Neural progenitor cell (in vitro differentiated cells): Measurements from ENCODE around the gene CTDSP1. TPM values are rescaled to one million over a fixed set of nuclear protein-coding genes. Genes with fewer than 3 reads are reported as not detected.

ENCODE experiments used
- DNase-seq: peaks from one replicate; pipeline ENCODE4 v3.0.0-alpha.2; 2016; ENCODE audit warnings: low spot score
- H2AFZ ChIP-seq: fragments of 200-600 bp; sonication (generic); replicated peaks from 2 replicates; pipeline ENCODE4 v1.6.1; 2016; ENCODE audit warnings: antibody characterized with exemption
- H3F3A ChIP-seq: fragments of 200-600 bp; sonication (generic); 2 replicates; pipeline ENCODE4 v1.6.1; 2016; ENCODE audit warnings: antibody characterized with exemption, low read depth
- H3K27ac ChIP-seq: fragments of 200-600 bp; sonication (generic); 2 replicates; pipeline ENCODE4 v1.5.1; 2016; ENCODE audit warnings: mild to moderate bottlenecking
- H3K27me3 ChIP-seq: fragments of 200-600 bp; sonication (generic); 2 replicates; pipeline ENCODE4 v1.6.1; 2016; ENCODE audit warnings: mild to moderate bottlenecking, moderate library complexity
- H3K36me3 ChIP-seq: fragments of 200-600 bp; sonication (generic); 2 replicates; pipeline ENCODE4 v1.5.1; 2016
- H3K4me1 ChIP-seq: fragments of 200-600 bp; sonication (generic); 2 replicates; pipeline ENCODE4 v1.6.1; 2016; ENCODE audit warnings: mixed run types
- H3K4me2 ChIP-seq: fragments of 200-600 bp; sonication (generic); 2 replicates; pipeline ENCODE4 v1.6.1; 2016
- H3K4me3 ChIP-seq: fragments of 200-600 bp; sonication (generic); 2 replicates; pipeline ENCODE4 v1.5.1; 2016
- H3K79me2 ChIP-seq: fragments of 200-600 bp; sonication (generic); 2 replicates; pipeline ENCODE4 v1.6.1; 2016; ENCODE audit warnings: low read depth
- H3K9ac ChIP-seq: fragments of 200-600 bp; sonication (generic); 2 replicates; pipeline ENCODE4 v1.6.1; 2016
- H3K9me3 ChIP-seq: fragments of 200-600 bp; sonication (generic); 2 replicates; pipeline ENCODE4 v1.5.1; 2016; ENCODE audit warnings: low read depth
- H4K20me1 ChIP-seq: fragments of 200-600 bp; sonication (generic); 2 replicates; pipeline ENCODE4 v1.6.1; 2016; ENCODE audit warnings: low read depth
- H3K27ac Mint-ChIP-seq: 3 replicates; pipeline ENCODE4 v1.8.0; 2021; ENCODE audit warnings: mixed read lengths
- H3K27me3 Mint-ChIP-seq: 2 replicates; pipeline ENCODE4 v1.8.0; 2022; ENCODE audit warnings: low read depth, mild to moderate bottlenecking, inconsistent platforms, moderate library complexity, mixed read lengths; ENCODE audit not compliant: insufficient read depth
- H3K36me3 Mint-ChIP-seq: 3 replicates; pipeline ENCODE4 v1.8.0; 2021; ENCODE audit warnings: mixed read lengths
- H3K4me1 Mint-ChIP-seq: 3 replicates; pipeline ENCODE4 v1.8.0; 2021; ENCODE audit warnings: mixed read lengths
- H3K4me3 Mint-ChIP-seq: 3 replicates; pipeline ENCODE4 v1.8.0; 2021; ENCODE audit warnings: mild to moderate bottlenecking, moderate library complexity, mixed read lengths
- H3K9me3 Mint-ChIP-seq: 3 replicates; pipeline ENCODE4 v1.8.0; 2020; ENCODE audit warnings: mixed read lengths
- CTCF ChIP-seq: fragments of 200-600 bp; sonication (generic); IDR thresholded peaks from 2 replicates; pipeline ENCODE4 v1.5.1; 2017; ENCODE audit warnings: antibody characterized with exemption, mild to moderate bottlenecking
- EZH2 ChIP-seq: fragments of 200-600 bp; sonication (generic); IDR thresholded peaks from 2 replicates; pipeline ENCODE4 v1.6.1; 2017; ENCODE audit warnings: antibody characterized with exemption, mild to moderate bottlenecking, moderate library complexity
- EZH2phosphoT487 ChIP-seq: fragments of 200-600 bp; sonication (generic); IDR thresholded peaks from 2 replicates; pipeline ENCODE4 v1.6.1; 2017; ENCODE audit warnings: antibody characterized with exemption
- total RNA-seq: library from RNA; depleted of rRNA; stranded (reverse); fragments of >200 nt; gene quantifications from 2 replicates; pipeline ENCODE4 v1.2.3, GENCODE V29; 2015; ENCODE audit warnings: low replicate concordance

Gene CTDSP1
- total RNA-seq, 1 donor from 2014 or later, result 31.3 TPM

GRCh38 chr2:218363736-218364135, 35.9 kb upstream of the CTDSP1 start:
- H3K9me3 Mint-ChIP-seq, result peaks cover 2% of the 10 kb centered on the region
- H3K4me1 Mint-ChIP-seq, result peaks cover 19% of the 10 kb centered on the region
- TF ChIP-seq CTCF (no peak), EZH2 (no peak), EZH2phosphoT487 (no peak)
- Histone ChIP-seq H3K27me3 (no peaks in the 10 kb centered on the region), H3K4me3 (no peak overlapping the region), H4K20me1 (no peaks in the 10 kb centered on the region), H3K4me1 (peaks cover 7% of the 10 kb centered on the region), H3K27ac (no peak overlapping the region), H3K4me2 (no peak overlapping the region), H3F3A (peaks cover 30% of the 10 kb centered on the region), H3K79me2 (no peaks in the 10 kb centered on the region), H3K9me3 (no peaks in the 10 kb centered on the region), H3K36me3 (no peaks in the 10 kb centered on the region), H2AFZ (no peak overlapping the region), H3K9ac (no peak overlapping the region)
- H3K4me3 Mint-ChIP-seq, result no peak overlapping the region
- DNase-seq, result no peak
- H3K27me3 Mint-ChIP-seq, result peaks cover 31% of the 10 kb centered on the region
- no peaks in the 10 kb centered on the region for H3K36me3 Mint-ChIP-seq
- no peak overlapping the region for H3K27ac Mint-ChIP-seq

- Mint-ChIP-seq H3K9me3 (peaks cover 2% of the 10 kb centered on the region), H3K27ac (no peak overlapping the region), H3K4me1 (peaks cover 22% of the 10 kb centered on the region), H3K27me3 (peaks cover 35% of the 10 kb centered on the region), H3K4me3 (no peak overlapping the region), H3K36me3 (no peaks in the 10 kb centered on the region)
- no peaks in the 10 kb centered on the region for H3K36me3 ChIP-seq
- no peak overlapping the region for H3K9ac ChIP-seq
- no peaks in the 10 kb centered on the region for H3K27me3 ChIP-seq
- H3F3A ChIP-seq, result peaks cover 35% of the 10 kb centered on the region
- peaks cover 8% of the 10 kb centered on the region for H3K4me1 ChIP-seq
- no peak for DNase-seq
- H3K4me2 ChIP-seq, result no peak overlapping the region
- H2AFZ ChIP-seq, result no peak overlapping the region
- H3K9me3 ChIP-seq, result no peaks in the 10 kb centered on the region
- no peaks in the 10 kb centered on the region for H4K20me1 ChIP-seq
- no peak overlapping the region for H3K4me3 ChIP-seq
- no peaks in the 10 kb centered on the region for H3K79me2 ChIP-seq
- no peak overlapping the region for H3K27ac ChIP-seq
- no peak for TF ChIP-seq CTCF
- TF ChIP-seq EZH2, result no peak
- TF ChIP-seq EZH2phosphoT487, result no peak
Observed at GRCh38 chr2:218364196-218364595, 35.5 kb upstream of the CTDSP1 start.

- DNase-seq, result no peak
- no peaks in the 10 kb centered on the region for H3K9me3 Mint-ChIP-seq
- Histone ChIP-seq H3K4me3 (peak overlapping the region; percentile 58), H3K4me1 (peaks cover 8% of the 10 kb centered on the region), H3K9ac (no peak overlapping the region), H3K79me2 (no peaks in the 10 kb centered on the region), H3F3A (peaks cover 34% of the 10 kb centered on the region), H3K27ac (no peak overlapping the region), H3K9me3 (no peaks in the 10 kb centered on the region), H2AFZ (peak overlapping the region; percentile 85), H3K36me3 (no peaks in the 10 kb centered on the region), H3K4me2 (peak overlapping the region; percentile 77), H4K20me1 (no peaks in the 10 kb centered on the region), H3K27me3 (no peaks in the 10 kb centered on the region)
- H3K4me1 Mint-ChIP-seq, result peaks cover 14% of the 10 kb centered on the region
- no peaks in the 10 kb centered on the region for H3K36me3 Mint-ChIP-seq
- TF ChIP-seq EZH2, result no peak
- no peak for TF ChIP-seq CTCF
- no peak for TF ChIP-seq EZH2phosphoT487
- H3K27me3 Mint-ChIP-seq, result peaks cover 27% of the 10 kb centered on the region
- no peak overlapping the region for H3K27ac Mint-ChIP-seq
- peak overlapping the region; percentile 57 for H3K4me3 Mint-ChIP-seq
Observed at GRCh38 chr2:218366621-218367414, 32.9 kb upstream of the CTDSP1 start.
